HepG2 (cell line): Measurements from ENCODE around the gene VSTM4. TPM values are rescaled to one million over a fixed set of nuclear protein-coding genes. Genes with fewer than 3 reads are reported as not detected.

Experiments used
- ATAC-seq: fragments of 200-7000 bp; cut with Tn5 transposase; 3 replicates; pipeline ENCODE4 v1.9.1; 2020; ENCODE audit warnings: mild to moderate bottlenecking, moderate library complexity
- BruUV-seq: library from RNA; stranded (reverse); fragments of 400-500 nt; replicated peaks from 2 replicates; lab custom pipeline; 2021; lab: Mats Ljungman, UMichigan
- CTCF ChIA-PET: fragments of 300-600 bp; formaldehyde crosslinking; extraction: SDS; loops from one replicate; lab custom pipeline; 2021; ENCODE audit warnings: low total read pairs, inconsistent platforms, low intra/inter-chr PET ratio; lab: Yijun Ruan, JAX
- POLR2A ChIA-PET: fragments of 350-600 bp; sonication (Branson Sonifier 250); formaldehyde crosslinking; loops from one replicate; lab custom pipeline; 2020; ENCODE audit warnings: antibody characterized with exemption, inconsistent platforms; lab: Yijun Ruan, JAX
- DNase-seq: peaks from one replicate; pipeline ENCODE4 v3.0.0-alpha.2; 2015; ENCODE audit warnings: low spot score
- FAIRE-seq: peaks from 3 replicates; lab custom pipeline; 2011; peaks lifted over from hg19 to GRCh38; lab: Jason Lieb, UNC
- H2AFZ ChIP-seq: one replicate; pipeline ENCODE4 v1.6.1; 2011; ENCODE audit warnings: low read length, inconsistent platforms
- H3K27ac ChIP-seq: fragments of 300-600 bp; 3 replicates; pipeline ENCODE4 v1.8.0; 2011; ENCODE audit warnings: mixed run types, mild to moderate bottlenecking, mixed read lengths, low read length, inconsistent platforms; ENCODE audit not compliant: insufficient read depth; ENCODE audit errors: extremely low read length
- H3K27me3 ChIP-seq, 2 experiments: fragments of 200-600 bp in 1 of 2; 2 replicates in 1 of 2; 3 replicates in 1 of 2; pipeline versions ENCODE4 v1.6.0 to v1.8.0; 2011; ENCODE audit warnings: low read length in 2 of 2, mild to moderate bottlenecking in 2 of 2, moderate library complexity in 2 of 2, inconsistent platforms in 1 of 2; ENCODE audit not compliant: insufficient read depth in 2 of 2, control insufficient read depth in 1 of 2
- H3K36me3 ChIP-seq, 2 experiments: fragments of 200-600 bp in 1 of 2; replicated peaks in 1 of 2; 2 replicates in 1 of 2; 3 replicates in 1 of 2; pipeline versions ENCODE4 v1.5.1 to v1.8.0; 2011; ENCODE audit warnings: low read length in 2 of 2, inconsistent platforms in 1 of 2; ENCODE audit not compliant: insufficient read depth in 2 of 2, control insufficient read depth in 1 of 2
- H3K4me1 ChIP-seq: 2 replicates; pipeline ENCODE4 v1.5.1; 2012; ENCODE audit warnings: low read length, inconsistent platforms; ENCODE audit not compliant: insufficient read depth
- H3K4me2 ChIP-seq: 2 replicates; pipeline ENCODE4 v1.6.0; 2011; ENCODE audit warnings: low read depth, low read length, inconsistent platforms
- H3K4me3 ChIP-seq, 3 experiments: fragments of 200-600 bp in 1 of 3; sonication (generic), shearing (Covaris generic) in 1 of 3; replicated peaks in 1 of 3; 2 replicates each; pipeline ENCODE4 v1.5.1; 2011 to 2016; ENCODE audit warnings: low read length in 3 of 3, inconsistent platforms in 2 of 3, low read depth in 2 of 3, mild to moderate bottlenecking in 2 of 3, control low read depth in 1 of 3, mixed read lengths in 1 of 3; ENCODE audit not compliant: insufficient read depth in 1 of 3
- H3K79me2 ChIP-seq: one replicate; pipeline ENCODE4 v1.6.1; 2011; ENCODE audit warnings: low read length, inconsistent platforms; ENCODE audit not compliant: insufficient read depth
- H3K9ac ChIP-seq: 2 replicates; pipeline ENCODE4 v1.6.0; 2011; ENCODE audit warnings: mild to moderate bottlenecking, low read depth, low read length, inconsistent platforms; ENCODE audit not compliant: insufficient read depth
- H3K9me3 ChIP-seq: 2 replicates; pipeline ENCODE4 v1.5.1; 2012; ENCODE audit warnings: mild to moderate bottlenecking, low read length
- H4K20me1 ChIP-seq: 2 replicates; pipeline ENCODE4 v1.6.0; 2011; ENCODE audit warnings: inconsistent platforms, mild to moderate bottlenecking, low read length, moderate library complexity; ENCODE audit not compliant: insufficient read depth
- EEA1 ChIP-seq: sonication (generic); formaldehyde crosslinking; IDR thresholded peaks from 2 replicates; pipeline ENCODE4 v1.5.1; 2020; ENCODE audit warnings: mild to moderate bottlenecking, missing genetic modification reagents, borderline replicate concordance
- REL ChIP-seq: sonication (generic); formaldehyde crosslinking; conservative IDR thresholded peaks from 2 replicates; pipeline ENCODE4 v1.8.0; 2022; ENCODE audit warnings: mild to moderate bottlenecking, missing genetic modification reagents, moderate library complexity
- RELA ChIP-seq: sonication (generic); formaldehyde crosslinking; IDR thresholded peaks from 2 replicates; pipeline ENCODE4 v1.4.0; 2020; ENCODE audit warnings: missing genetic modification reagents
- SP140L ChIP-seq: sonication (generic); formaldehyde crosslinking; IDR thresholded peaks from 2 replicates; pipeline ENCODE4 v1.4.0; 2020; ENCODE audit warnings: missing genetic modification reagents, borderline replicate concordance
- WIZ ChIP-seq: sonication (generic); formaldehyde crosslinking; IDR thresholded peaks from 2 replicates; pipeline ENCODE4 v1.5.1; 2020; ENCODE audit warnings: mild to moderate bottlenecking, missing genetic modification reagents
- YEATS4 ChIP-seq: sonication (generic); formaldehyde crosslinking; IDR thresholded peaks from 2 replicates; pipeline ENCODE4 v1.4.0; 2020; ENCODE audit warnings: missing genetic modification reagents, borderline replicate concordance
- ZFP41 ChIP-seq: sonication (generic); formaldehyde crosslinking; IDR thresholded peaks from 2 replicates; pipeline ENCODE4 v1.4.0; 2020; ENCODE audit warnings: mild to moderate bottlenecking, missing genetic modification reagents, borderline replicate concordance
- ZNF782 ChIP-seq: sonication (generic); formaldehyde crosslinking; IDR thresholded peaks from 2 replicates; pipeline ENCODE4 v1.4.0; 2020; ENCODE audit warnings: missing genetic modification reagents, mild to moderate bottlenecking, borderline replicate concordance
- WGBS: methylation state at CpG from one replicate; pipeline ENCODE4 v1.1.6; 2017; ENCODE audit warnings: low lambda C conversion rate; 5-methylcytosine and 5-hydroxymethylcytosine counted together
- in situ Hi-C: cut with HindIII; loops from 2 replicates; pipeline ENCODE4 v1.10.0; 2017; ENCODE audit warnings: low pct_unique_long_range_greater_than_20kb; ENCODE audit not compliant: extremely low pct_ligation_motif_present
- intact Hi-C: fragments of 100-400 bp; cut with micrococcal nuclease; formaldehyde crosslinking; loops from one replicate; pipeline ENCODE4 v1.10.0; 2022; ENCODE audit not compliant: unreplicated experiment
- polyA plus RNA-seq, 8 experiments: library from polyadenylated mRNA; depleted of rRNA in 3 of 8; stranded (reverse) in 7 of 8; unstranded in 1 of 8; fragments of >200 nt; fragmentation: Illumina TruSeq in 4 of 8; extraction: Trizol in 4 of 8; gene quantifications; 2 replicates each; pipeline versions ENCODE4 v1.2.1 to v1.2.3, GENCODE V29; 2011 to 2016; ENCODE audit warnings: low read depth in 4 of 8, missing spikeins in 1 of 8, mixed read lengths in 1 of 8; ENCODE audit not compliant: insufficient read depth in 1 of 8
- total RNA-seq, 5 experiments: library from RNA; depleted of rRNA; stranded (reverse); fragments of >200 nt; fragmentation: Illumina TruSeq; extraction: Trizol; gene quantifications; 2 replicates each; pipeline ENCODE4 v1.2.3, GENCODE V29; 2016; ENCODE audit warnings: low read depth in 1 of 5
- TF ChIP-seq, protein P1 (sequence below), 2 experiments: fragments of 450-650 bp in 1 of 2; sonication (generic) in 1 of 2; formaldehyde crosslinking; IDR thresholded peaks; 2 replicates each; pipeline versions ENCODE4 v1.5.0 to v1.8.0; 2020 to 2022; ENCODE audit warnings: mild to moderate bottlenecking in 1 of 2, missing genetic modification reagents in 1 of 2
- TF ChIP-seq, protein P2 (sequence below): sonication (generic); formaldehyde crosslinking; IDR thresholded peaks from 2 replicates; pipeline ENCODE4 v1.8.1; 2022; ENCODE audit warnings: mild to moderate bottlenecking, missing genetic modification reagents
- TF ChIP-seq, protein P3 (sequence below): sonication (generic); formaldehyde crosslinking; IDR thresholded peaks from 2 replicates; pipeline ENCODE4 v1.4.0; 2020; ENCODE audit warnings: missing genetic modification reagents, borderline replicate concordance

The VSTM4 gene
- total and polyA plus RNA-seq, 2 of the 13 experiments (the other 11 are each of a cell fraction or from before 2014, with no cell fraction given), result not detected

DNA sequence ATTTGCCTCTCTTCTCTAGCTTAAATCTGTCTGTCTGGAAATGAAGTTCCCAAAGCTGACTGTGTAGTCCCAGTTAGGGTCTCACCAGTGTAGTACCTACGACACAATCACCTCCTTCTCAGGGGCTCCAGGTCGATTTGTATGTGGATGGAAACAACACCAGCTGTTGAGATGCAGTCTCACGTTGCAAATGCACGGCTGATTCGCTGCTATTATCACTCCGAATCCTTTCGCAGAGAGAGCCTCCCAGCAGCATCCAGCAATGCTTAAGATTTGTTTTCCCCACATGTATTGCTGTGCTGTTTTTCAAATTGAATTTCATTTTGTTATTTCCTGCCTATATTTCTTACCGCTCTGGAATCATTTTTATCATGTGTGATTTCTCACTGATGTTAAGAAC lies 16.3 kb downstream of the VSTM4 start:
- Histone ChIP-seq H4K20me1 (no peaks in the 10 kb centered on the region), H3K4me3 (no peak overlapping the region), H3K4me1 (no peaks in the 10 kb centered on the region), H3K79me2 (no peaks in the 10 kb centered on the region), H3K27me3 (no peaks in the 10 kb centered on the region; a peak in 1 of 5 replicates), H2AFZ (no peak overlapping the region), H3K27ac (no peak overlapping the region), H3K36me3 (no peaks in the 10 kb centered on the region), H3K9ac (no peak overlapping the region), H3K4me2 (no peak overlapping the region), H3K9me3 (no peaks in the 10 kb centered on the region)
- CTCF ChIA-PET, result no interaction called here
- FAIRE-seq (no peak), DNase-seq (no peak), ATAC-seq (no peak)
- 35% methylated on average over 8 of the region's 8 CpGs for WGBS
- in situ Hi-C loops (no loop called here), intact Hi-C loops (no loop called here)
- POLR2A ChIA-PET, result no interaction called here
- BruUV-seq, result no TSS peak
- TF ChIP-seq SP140L (CRISPR knock-in tag), result no peak
- TF ChIP-seq, all 625 proteins: peak for 0

DNA sequence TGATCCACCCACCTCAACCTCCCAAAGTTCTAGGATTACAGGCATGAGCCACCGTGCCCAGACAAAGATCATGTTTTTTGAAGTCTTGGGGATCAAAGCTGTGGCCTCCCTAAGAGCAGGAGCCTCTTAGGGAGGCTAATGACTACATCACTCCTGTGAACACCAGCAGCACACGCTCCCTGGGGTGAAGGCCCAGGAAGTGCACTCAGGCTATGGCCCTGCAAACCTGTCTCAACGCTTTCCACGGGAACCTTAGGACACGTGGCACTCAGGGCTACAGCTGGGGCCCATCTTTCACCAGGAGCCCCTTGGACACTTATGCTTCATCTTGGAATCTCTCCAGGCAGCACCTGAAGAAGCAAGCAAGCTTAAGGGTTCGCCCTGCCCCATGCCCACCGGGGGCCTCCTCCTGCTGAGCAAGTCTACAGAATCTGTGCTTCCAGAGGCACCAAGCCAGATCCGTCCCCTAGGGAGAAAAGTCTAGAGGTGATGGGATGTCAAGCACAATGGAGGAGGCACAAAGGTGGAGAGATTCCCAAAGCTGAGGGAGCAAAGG lies 18.4 kb downstream of the VSTM4 start:
- Histone ChIP-seq H3K4me2 (no peak overlapping the region), H3K27me3 (peaks cover 0 to under 1% of the 10 kb centered on the region in 2 experiments; a peak in 1 of 5 replicates), H3K4me3 (no peak overlapping the region), H3K9ac (no peak overlapping the region), H3K27ac (no peak overlapping the region), H4K20me1 (no peaks in the 10 kb centered on the region), H2AFZ (no peak overlapping the region), H3K4me1 (no peaks in the 10 kb centered on the region), H3K36me3 (no peaks in the 10 kb centered on the region), H3K9me3 (no peaks in the 10 kb centered on the region), H3K79me2 (no peaks in the 10 kb centered on the region)
- ATAC-seq (no peak), DNase-seq (no peak), FAIRE-seq (no peak)
- 24% methylated on average over 8 of the region's 8 CpGs for WGBS
- in situ Hi-C loops (no loop called here), intact Hi-C loops (no loop called here)
- no TSS peak for BruUV-seq
- CTCF ChIA-PET, result no interaction called here
- POLR2A ChIA-PET, result no interaction called here
- TF ChIP-seq REL (CRISPR knock-in tag) (no peak), WIZ (no peak), EEA1 (CRISPR knock-in tag) (no peak), RELA (CRISPR knock-in tag) (no peak), ZFP41 (CRISPR knock-in tag) (no peak), ZNF782 (no peak), YEATS4 (CRISPR knock-in tag) (no peak)
- TF ChIP-seq, protein P1, sequence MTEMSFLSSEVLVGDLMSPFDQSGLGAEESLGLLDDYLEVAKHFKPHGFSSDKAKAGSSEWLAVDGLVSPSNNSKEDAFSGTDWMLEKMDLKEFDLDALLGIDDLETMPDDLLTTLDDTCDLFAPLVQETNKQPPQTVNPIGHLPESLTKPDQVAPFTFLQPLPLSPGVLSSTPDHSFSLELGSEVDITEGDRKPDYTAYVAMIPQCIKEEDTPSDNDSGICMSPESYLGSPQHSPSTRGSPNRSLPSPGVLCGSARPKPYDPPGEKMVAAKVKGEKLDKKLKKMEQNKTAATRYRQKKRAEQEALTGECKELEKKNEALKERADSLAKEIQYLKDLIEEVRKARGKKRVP (CRISPR knock-in tag; IDR thresholded peaks at IDR 0.05), result no peak
- TF ChIP-seq, protein P2, sequence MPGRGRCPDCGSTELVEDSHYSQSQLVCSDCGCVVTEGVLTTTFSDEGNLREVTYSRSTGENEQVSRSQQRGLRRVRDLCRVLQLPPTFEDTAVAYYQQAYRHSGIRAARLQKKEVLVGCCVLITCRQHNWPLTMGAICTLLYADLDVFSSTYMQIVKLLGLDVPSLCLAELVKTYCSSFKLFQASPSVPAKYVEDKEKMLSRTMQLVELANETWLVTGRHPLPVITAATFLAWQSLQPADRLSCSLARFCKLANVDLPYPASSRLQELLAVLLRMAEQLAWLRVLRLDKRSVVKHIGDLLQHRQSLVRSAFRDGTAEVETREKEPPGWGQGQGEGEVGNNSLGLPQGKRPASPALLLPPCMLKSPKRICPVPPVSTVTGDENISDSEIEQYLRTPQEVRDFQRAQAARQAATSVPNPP (CRISPR knock-in tag), result no peak
- TF ChIP-seq, protein P3, sequence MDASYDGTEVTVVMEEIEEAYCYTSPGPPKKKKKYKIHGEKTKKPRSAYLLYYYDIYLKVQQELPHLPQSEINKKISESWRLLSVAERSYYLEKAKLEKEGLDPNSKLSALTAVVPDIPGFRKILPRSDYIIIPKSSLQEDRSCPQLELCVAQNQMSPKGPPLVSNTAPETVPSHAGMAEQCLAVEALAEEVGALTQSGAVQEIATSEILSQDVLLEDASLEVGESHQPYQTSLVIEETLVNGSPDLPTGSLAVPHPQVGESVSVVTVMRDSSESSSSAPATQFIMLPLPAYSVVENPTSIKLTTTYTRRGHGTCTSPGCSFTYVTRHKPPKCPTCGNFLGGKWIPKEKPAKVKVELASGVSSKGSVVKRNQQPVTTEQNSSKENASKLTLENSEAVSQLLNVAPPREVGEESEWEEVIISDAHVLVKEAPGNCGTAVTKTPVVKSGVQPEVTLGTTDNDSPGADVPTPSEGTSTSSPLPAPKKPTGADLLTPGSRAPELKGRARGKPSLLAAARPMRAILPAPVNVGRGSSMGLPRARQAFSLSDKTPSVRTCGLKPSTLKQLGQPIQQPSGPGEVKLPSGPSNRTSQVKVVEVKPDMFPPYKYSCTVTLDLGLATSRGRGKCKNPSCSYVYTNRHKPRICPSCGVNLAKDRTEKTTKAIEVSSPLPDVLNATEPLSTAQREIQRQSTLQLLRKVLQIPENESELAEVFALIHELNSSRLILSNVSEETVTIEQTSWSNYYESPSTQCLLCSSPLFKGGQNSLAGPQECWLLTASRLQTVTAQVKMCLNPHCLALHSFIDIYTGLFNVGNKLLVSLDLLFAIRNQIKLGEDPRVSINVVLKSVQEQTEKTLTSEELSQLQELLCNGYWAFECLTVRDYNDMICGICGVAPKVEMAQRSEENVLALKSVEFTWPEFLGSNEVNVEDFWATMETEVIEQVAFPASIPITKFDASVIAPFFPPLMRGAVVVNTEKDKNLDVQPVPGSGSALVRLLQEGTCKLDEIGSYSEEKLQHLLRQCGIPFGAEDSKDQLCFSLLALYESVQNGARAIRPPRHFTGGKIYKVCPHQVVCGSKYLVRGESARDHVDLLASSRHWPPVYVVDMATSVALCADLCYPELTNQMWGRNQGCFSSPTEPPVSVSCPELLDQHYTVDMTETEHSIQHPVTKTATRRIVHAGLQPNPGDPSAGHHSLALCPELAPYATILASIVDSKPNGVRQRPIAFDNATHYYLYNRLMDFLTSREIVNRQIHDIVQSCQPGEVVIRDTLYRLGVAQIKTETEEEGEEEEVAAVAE (CRISPR knock-in tag), result no peak
